GM12892 (cell line): ENCODE results near the gene OBSCN.

Source experiments
- POLR2A ChIP-seq: IDR thresholded peaks from 2 replicates; pipeline ENCODE4 v1.6.1; 2011; ENCODE audit warnings: low read depth, low read length, control low read depth
- POLR2AphosphoS5 ChIP-seq: IDR thresholded peaks from 2 replicates; pipeline ENCODE4 v1.6.1; 2011; ENCODE audit warnings: low read depth, low read length, control low read depth
- TAF1 ChIP-seq: IDR thresholded peaks from 2 replicates; pipeline ENCODE4 v1.6.1; 2011; ENCODE audit warnings: low read depth, mild to moderate bottlenecking, control low read depth, low read length, borderline replicate concordance

- TF ChIP-seq POLR2A = no peak
- TF ChIP-seq TAF1 = no peak
- no peak for TF ChIP-seq POLR2AphosphoS5
Measured at GRCh38 chr1:228303596-228303995, 95.8 kb downstream of the OBSCN start.
